GM18951 (cell line): ENCODE measurements around the gene PARS2.

ENCODE experiments used
- POLR2A ChIP-seq: IDR thresholded peaks from 4 replicates; pipeline ENCODE4 v1.6.1; 2011; ENCODE audit warnings: mild to moderate bottlenecking; ENCODE audit not compliant: insufficient read length, insufficient read depth; ENCODE audit errors: extremely low read depth
- in situ Hi-C: fragments of 300-500 bp; cut with MboI; formaldehyde crosslinking; loops from one replicate; pipeline ENCODE4 v1.12.0; 2022; ENCODE audit warnings: low sequenced_read_pairs, mixed read lengths, inconsistent platforms; ENCODE audit not compliant: unreplicated experiment

Gene PARS2

GRCh38 chr1:54748094-54748835 is 16.1 kb downstream of the PARS2 start:
- in situ Hi-C loops = no loop called here
- no peak for TF ChIP-seq POLR2A

- no peak for TF ChIP-seq POLR2A
- in situ Hi-C loops = no loop called here
Observed at GRCh38 chr1:54745864-54746263, 18.5 kb downstream of the PARS2 start.

DNA sequence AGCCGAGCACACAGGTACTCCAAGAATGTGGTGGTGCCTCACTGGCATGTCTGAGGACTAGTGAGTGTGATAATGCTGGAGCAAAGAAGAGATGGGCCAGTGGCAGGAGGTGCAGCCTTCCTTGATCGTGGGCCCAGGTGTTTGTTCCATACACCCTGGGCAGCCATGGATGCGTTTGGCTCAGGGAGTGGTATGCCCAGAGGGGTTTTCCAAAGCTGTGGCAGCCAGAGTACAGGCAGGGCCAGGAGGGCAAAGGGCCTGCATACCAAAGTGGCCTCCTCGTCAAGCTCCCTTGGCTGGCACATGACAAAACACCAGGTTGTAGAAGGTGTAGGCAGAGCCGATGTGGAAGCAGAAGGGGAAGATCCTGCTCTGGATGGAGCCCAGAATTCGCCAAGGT is 19.0 kb downstream of the PARS2 start:
- in situ Hi-C loops = no loop called here
- no peak for TF ChIP-seq POLR2A

DNA sequence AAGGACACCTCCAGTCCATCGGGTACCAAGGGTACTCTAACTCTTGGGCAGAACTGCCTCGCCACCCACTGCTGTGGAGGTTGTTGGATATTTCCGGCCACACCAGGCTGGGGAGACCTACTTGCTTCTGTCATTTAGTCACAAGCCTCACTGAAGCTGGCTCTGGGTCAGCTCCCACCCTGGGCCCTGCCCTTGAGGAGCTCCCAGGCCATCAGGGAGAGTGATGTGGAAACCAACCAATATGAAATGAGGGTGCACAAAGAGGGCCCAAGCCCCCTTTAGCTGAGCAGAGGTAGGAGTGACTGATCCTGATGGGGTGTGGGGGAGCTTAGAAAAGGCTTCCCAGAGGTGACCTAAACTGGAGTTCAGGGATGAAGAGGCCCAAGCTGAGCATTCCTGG is 19.6 kb downstream of the PARS2 start:
- no peak for TF ChIP-seq POLR2A
- in situ Hi-C loops = no loop called here

DNA sequence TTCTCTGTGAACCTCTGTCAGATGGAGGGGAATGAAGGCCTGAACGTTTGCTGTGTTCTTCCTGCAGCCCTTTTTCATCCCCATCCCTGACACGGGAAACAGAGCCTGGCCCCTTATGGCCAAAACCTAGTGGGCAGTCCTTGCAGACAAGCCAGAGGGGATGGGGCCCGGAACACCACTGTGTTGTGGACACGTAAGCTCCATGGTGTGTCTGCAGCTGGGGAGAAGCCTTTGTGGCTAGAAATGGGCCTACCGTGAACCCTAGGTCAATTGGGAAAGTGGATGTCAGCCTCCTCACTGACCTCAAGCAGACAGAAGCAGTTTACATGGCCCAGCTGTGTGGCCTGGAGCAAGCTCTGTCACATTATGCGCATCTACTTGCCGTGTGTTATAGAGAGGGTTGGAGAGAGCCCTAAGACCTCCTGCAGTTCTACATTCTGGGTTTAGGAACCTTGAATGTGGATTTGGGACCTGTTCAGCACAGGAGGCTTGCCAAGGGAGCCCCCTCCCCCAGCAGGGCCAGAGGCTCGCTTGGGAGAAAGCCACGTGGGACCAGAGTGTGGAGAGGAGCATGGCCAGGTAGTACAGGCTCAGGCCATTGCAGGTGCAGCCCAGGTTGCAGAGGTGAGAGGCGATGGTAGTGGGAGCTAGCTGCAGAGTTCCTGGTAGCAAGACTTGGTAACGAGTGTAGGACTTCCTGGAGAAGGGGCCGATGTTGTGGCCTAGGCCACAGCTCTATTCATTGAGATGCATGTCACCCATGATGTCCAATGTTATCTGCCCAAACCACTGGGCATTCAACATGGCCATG is 20.7 kb downstream of the PARS2 start:
- no peak for TF ChIP-seq POLR2A
- in situ Hi-C loops = no loop called here

GRCh38 chr1:54742282-54742681 is 22.0 kb downstream of the PARS2 start:
- in situ Hi-C loops = no loop called here
- no peak for TF ChIP-seq POLR2A

- in situ Hi-C loops = no loop called here
- TF ChIP-seq POLR2A = no peak
Observed at GRCh38 chr1:54741531-54741930, 22.8 kb downstream of the PARS2 start.

DNA sequence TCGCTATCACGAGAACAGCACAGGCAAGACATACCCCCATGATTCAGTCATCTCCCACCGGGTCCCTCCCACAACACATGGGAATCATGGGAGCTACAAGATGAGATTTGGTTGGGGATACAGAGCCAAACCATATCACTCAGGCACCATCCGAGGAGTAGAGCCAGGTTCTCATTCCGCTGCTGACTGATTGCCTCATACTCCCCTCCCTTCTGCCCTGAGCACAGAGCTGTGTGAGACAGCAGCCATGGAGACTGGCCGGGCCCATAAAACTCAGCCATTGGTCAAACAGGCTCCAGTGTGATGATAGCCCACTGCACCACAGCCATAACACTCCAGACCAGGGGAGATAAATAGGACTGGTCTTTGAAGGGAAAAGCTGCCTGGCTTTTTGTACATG is 26.1 kb downstream of the PARS2 start:
- no peak for TF ChIP-seq POLR2A

GRCh38 chr1:54736685-54737084 is 27.6 kb downstream of the PARS2 start:
- no peak for TF ChIP-seq POLR2A
- in situ Hi-C loops = no loop called here

More for the DNA sequence above, 26.1 kb downstream of the PARS2 start:
- in situ Hi-C loops = no loop called here

DNA sequence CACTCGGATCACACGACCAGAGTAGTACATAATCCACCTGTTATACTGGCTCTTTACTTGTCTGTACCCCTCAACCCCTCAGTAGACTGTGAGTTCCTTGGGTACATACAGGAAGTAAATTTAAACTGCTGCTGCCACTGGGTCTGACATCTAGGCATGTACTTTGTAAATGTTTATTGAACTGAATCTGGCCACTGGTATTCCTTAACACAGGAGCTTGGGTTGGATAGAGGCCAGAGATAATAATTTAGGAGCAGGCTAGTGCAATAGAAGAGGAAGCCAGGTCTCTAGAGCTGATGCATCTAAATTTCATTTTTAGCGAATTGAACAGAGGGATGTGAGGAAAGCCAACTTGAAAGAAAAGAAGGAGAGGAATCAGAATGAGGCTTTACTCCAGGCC is 36.3 kb downstream of the PARS2 start:
- in situ Hi-C loops = no loop called here
- TF ChIP-seq POLR2A = no peak

- in situ Hi-C loops = no loop called here
- TF ChIP-seq POLR2A = no peak
Observed at GRCh38 chr1:54724771-54725170, 39.6 kb downstream of the PARS2 start.

GRCh38 chr1:54723985-54724384 is 40.3 kb downstream of the PARS2 start:
- in situ Hi-C loops = no loop called here
- no peak for TF ChIP-seq POLR2A

GRCh38 chr1:54721719-54722118 is 42.6 kb downstream of the PARS2 start:
- in situ Hi-C loops = no loop called here
- TF ChIP-seq POLR2A = no peak
